Skeletal muscle tissue (tissue), 4 donors: Measurements from ENCODE around the gene ZSWIM1. TPM values are rescaled to one million over a fixed set of nuclear protein-coding genes. Genes with fewer than 3 reads are reported as not detected.
A peak's percentile ranks its signal among the peaks of the same experiment; 100 is the strongest.

Experiments used
- H3K27ac ChIP-seq: one replicate; pipeline ENCODE4 v1.7.0; 2013; ENCODE audit warnings: mild to moderate bottlenecking, low read depth, low read length, inconsistent platforms
- H3K27me3 ChIP-seq, 3 donors: one replicate each; pipeline ENCODE4 v1.7.0; 2013; ENCODE audit warnings: low read length in 3 of 3; ENCODE audit not compliant: control insufficient read depth in 3 of 3, insufficient read depth in 3 of 3
- H3K36me3 ChIP-seq, 3 donors: one replicate each; pipeline ENCODE4 v1.7.0; 2013; ENCODE audit warnings: low read length in 3 of 3; ENCODE audit not compliant: control insufficient read depth in 3 of 3, insufficient read depth in 3 of 3
- H3K4me1 ChIP-seq, 3 donors: one replicate each; pipeline ENCODE4 v1.7.0; 2013; ENCODE audit warnings: low read length in 3 of 3, mild to moderate bottlenecking in 3 of 3; ENCODE audit not compliant: control insufficient read depth in 3 of 3, insufficient read depth in 3 of 3
- H3K4me3 ChIP-seq, 3 donors: one replicate each; pipeline ENCODE4 v1.7.0; 2013; ENCODE audit warnings: low read length in 3 of 3
- H3K9ac ChIP-seq, 3 donors: one replicate each; pipeline ENCODE4 v1.7.0; 2013; ENCODE audit warnings: low read length in 3 of 3, mild to moderate bottlenecking in 3 of 3, moderate library complexity in 2 of 3, low read depth in 1 of 3
- H3K9me3 ChIP-seq, 3 donors: one replicate each; pipeline ENCODE4 v1.7.0; 2013; ENCODE audit warnings: low read length in 3 of 3; ENCODE audit not compliant: control insufficient read depth in 3 of 3
- total RNA-seq: library from RNA; depleted of rRNA; stranded (reverse); fragments of >200 nt; gene quantifications from one replicate; pipeline ENCODE4 v1.2.3, GENCODE V29; 2014
- donor health status: Osteomylitis.

ZSWIM1 gene
- total RNA-seq, 1 donor from 2014 or later, result 3.1 TPM

DNA sequence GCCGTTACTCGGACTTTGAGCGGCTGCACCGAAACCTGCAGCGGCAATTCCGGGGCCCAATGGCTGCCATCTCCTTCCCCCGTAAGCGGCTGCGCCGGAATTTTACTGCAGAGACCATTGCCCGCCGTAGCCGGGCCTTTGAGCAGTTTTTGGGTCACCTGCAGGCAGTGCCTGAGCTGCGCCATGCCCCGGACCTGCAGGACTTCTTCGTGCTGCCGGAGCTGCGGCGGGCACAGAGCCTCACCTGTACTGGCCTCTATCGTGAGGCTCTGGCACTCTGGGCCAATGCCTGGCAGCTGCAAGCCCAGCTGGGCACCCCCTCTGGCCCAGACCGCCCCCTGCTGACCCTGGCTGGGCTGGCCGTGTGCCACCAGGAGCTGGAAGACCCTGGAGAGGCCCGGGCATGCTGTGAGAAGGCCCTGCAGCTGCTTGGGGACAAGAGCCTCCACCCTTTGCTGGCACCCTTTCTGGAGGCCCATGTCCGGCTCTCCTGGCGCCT is 40.3 kb upstream of the ZSWIM1 start:
- peak overlapping the region; percentile 58 for H3K27ac ChIP-seq
- peaks cover 48 to 53% (median 49%) of the 10 kb centered on the region in 3 donors for H3K36me3 ChIP-seq

DNA sequence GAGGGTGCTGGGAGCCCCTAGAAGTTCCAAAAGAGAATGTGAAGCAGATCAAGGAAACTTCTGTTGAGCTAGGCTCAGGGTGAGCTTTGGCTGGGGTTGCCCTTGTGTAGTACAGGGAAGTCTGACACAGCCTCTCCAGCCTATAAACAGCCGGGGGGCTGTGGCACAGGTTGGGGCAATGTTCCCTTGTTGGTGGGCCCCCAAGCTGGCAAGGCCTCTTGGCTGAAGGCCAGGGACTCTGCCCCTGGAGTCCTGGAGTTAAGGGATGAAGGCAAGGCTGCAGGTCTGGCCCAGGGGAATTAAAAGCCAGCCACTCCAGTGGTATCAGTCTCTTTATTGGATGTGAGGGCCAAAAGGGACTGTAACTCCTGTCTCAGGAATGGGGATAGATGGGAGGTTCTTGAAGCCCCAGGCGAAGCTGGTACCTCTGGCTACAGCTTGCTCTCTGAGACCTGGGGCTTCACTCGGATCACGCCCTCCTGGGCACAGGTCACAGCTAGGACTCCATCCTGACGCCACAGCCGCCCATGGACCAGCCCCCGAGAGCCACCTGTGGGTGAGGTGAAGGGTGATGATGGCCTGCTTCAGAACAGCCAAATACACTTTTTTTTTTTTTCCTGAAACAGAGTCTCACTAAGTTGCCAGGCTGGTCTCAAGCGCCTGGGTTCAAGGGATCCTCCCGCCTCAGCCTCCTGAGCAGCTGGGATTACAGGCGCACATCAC is 39.5 kb upstream of the ZSWIM1 start:
- Histone ChIP-seq H3K36me3 (peaks cover 54 to 57% (median 56%) of the 10 kb centered on the region in 3 donors), H3K27ac (peak overlapping the region; percentile 58)

More for the DNA sequence above, 40.3 kb upstream of the ZSWIM1 start:
- H3K9ac ChIP-seq, result peak overlapping the region in 1 of 3 donors; percentile 8
- peaks cover 35 to 55% (median 44%) of the 10 kb centered on the region in 3 donors for H3K4me1 ChIP-seq
- H3K9me3 ChIP-seq, result no peaks in the 10 kb centered on the region
- no peak overlapping the region for H3K4me3 ChIP-seq
- H3K27me3 ChIP-seq, result no peaks in the 10 kb centered on the region

DNA sequence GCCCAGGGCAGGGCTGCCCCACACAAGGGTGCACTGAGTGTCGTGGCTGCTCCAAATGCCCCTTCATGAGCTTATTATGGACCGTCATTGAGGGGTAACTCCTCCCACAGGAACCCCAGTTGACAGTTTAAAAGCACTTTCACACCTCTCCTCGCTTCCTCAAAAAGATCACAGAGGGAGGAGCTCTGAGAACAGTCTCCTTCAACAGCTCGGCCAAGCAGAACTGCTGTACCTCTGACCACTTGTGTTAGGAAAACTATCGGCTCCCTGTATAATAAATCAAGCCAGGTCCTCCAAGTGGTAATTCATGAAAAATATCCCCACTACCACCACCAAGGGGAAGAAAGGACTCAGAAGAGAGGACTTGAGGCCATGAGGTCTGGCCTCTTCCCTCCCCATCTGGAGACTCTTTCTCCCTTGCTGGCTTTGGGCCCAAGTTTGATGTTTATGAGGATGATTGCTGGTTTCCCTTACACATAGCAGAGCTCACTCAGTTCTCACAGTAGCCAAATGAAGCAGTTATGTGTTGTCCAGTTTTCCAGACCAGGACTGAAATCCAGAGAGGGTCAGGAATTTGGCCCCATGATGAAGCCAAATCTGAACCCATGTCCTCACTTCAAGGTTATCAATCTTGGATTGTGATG is 38.7 kb upstream of the ZSWIM1 start:
- peak overlapping the region in 2 of 3 donors; percentile 57 for H3K9ac ChIP-seq

More for the DNA sequence above, 39.5 kb upstream of the ZSWIM1 start:
- Histone ChIP-seq H3K9me3 (no peaks in the 10 kb centered on the region), H3K4me1 (peaks cover 33 to 51% (median 39%) of the 10 kb centered on the region in 3 donors), H3K27me3 (no peaks in the 10 kb centered on the region), H3K9ac (peak overlapping the region in 2 of 3 donors; percentile 16 to 57), H3K4me3 (no peak overlapping the region)

GRCh38 chr20:45843506-45843905 is 37.5 kb upstream of the ZSWIM1 start:
- H3K9ac ChIP-seq, result peak overlapping the region in 1 of 3 donors; percentile 50
- H3K4me3 ChIP-seq, result no peak overlapping the region
- peaks cover 60 to 62% (median 61%) of the 10 kb centered on the region in 3 donors for H3K36me3 ChIP-seq
- peaks cover 28 to 47% (median 35%) of the 10 kb centered on the region in 3 donors for H3K4me1 ChIP-seq
- H3K9me3 ChIP-seq, result no peaks in the 10 kb centered on the region
- H3K27ac ChIP-seq, result peak overlapping the region; percentile 58
- no peaks in the 10 kb centered on the region for H3K27me3 ChIP-seq

More for the DNA sequence above, 38.7 kb upstream of the ZSWIM1 start:
- no peaks in the 10 kb centered on the region for H3K27me3 ChIP-seq
- H3K4me3 ChIP-seq, result no peak overlapping the region
- H3K36me3 ChIP-seq, result peaks cover 55 to 60% (median 58%) of the 10 kb centered on the region in 3 donors
- H3K27ac ChIP-seq, result peak overlapping the region; percentile 58
- peaks cover 28 to 46% (median 35%) of the 10 kb centered on the region in 3 donors for H3K4me1 ChIP-seq
- H3K9me3 ChIP-seq, result no peaks in the 10 kb centered on the region

DNA sequence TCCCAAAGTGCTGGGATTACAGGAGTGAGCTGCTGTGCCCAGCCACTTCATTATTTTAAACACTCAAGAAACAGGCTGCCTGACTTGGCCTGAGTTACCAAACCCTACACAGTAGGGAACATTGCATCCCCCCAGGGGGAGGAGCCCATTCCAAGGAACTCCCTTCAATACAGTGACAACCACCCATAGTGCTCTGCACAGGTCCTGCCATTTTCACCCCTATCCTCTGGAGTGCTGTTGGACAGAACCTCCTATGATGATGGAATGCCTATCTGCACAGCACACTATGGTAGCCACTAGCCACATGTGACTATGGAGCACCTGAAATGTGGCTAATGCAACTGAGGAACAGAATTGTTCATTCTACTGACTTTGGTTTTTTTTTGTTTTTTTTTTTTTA is 35.6 kb upstream of the ZSWIM1 start:
- Histone ChIP-seq H3K9ac (no peak overlapping the region), H3K27me3 (no peaks in the 10 kb centered on the region), H3K27ac (no peak overlapping the region), H3K9me3 (no peaks in the 10 kb centered on the region), H3K36me3 (peaks cover 54 to 66% (median 56%) of the 10 kb centered on the region in 3 donors), H3K4me3 (no peak overlapping the region), H3K4me1 (peaks cover 28 to 47% (median 35%) of the 10 kb centered on the region in 3 donors)

GRCh38 chr20:45848421-45848820 is 32.6 kb upstream of the ZSWIM1 start:
- H3K4me3 ChIP-seq, result no peak overlapping the region
- H3K36me3 ChIP-seq, result peaks cover 46 to 54% (median 46%) of the 10 kb centered on the region in 3 donors
- H3K9me3 ChIP-seq, result no peaks in the 10 kb centered on the region
- H3K27ac ChIP-seq, result no peak overlapping the region
- H3K9ac ChIP-seq, result no peak overlapping the region
- H3K4me1 ChIP-seq, result peaks cover 7 to 18% (median 11%) of the 10 kb centered on the region in 3 donors
- no peaks in the 10 kb centered on the region for H3K27me3 ChIP-seq

- Histone ChIP-seq H3K27me3 (no peaks in the 10 kb centered on the region), H3K4me1 (peaks cover under 1 to 12% (median 7%) of the 10 kb centered on the region in 3 donors), H3K9ac (no peak overlapping the region), H3K36me3 (peaks cover 39 to 54% (median 40%) of the 10 kb centered on the region in 3 donors), H3K4me3 (no peak overlapping the region), H3K9me3 (no peaks in the 10 kb centered on the region), H3K27ac (no peak overlapping the region)
Observed at GRCh38 chr20:45848969-45849582, 32.0 kb upstream of the ZSWIM1 start.

DNA sequence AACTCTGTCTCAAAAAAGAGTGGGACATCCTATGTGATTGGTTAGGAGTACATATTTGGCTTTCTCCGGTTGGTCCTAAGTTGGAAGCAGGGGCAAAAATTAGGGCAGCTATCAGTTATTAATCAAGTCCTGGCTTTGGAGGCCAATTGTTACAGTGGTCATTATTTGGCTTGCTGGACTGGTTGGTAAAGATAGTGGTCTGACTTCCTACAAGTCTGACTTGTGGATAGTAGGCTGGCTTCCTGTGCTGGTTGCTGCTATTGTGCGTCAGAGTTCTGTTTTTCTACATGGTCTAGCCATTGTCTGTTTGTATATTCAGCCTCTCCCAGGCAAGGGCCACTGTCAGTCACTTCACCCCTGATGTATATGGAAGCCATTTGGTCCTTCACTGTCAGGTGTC is 30.8 kb upstream of the ZSWIM1 start:
- H3K4me1 ChIP-seq, result peaks cover 8 to 18% (median 11%) of the 10 kb centered on the region in 3 donors
- no peaks in the 10 kb centered on the region for H3K27me3 ChIP-seq
- H3K9me3 ChIP-seq, result no peaks in the 10 kb centered on the region
- H3K36me3 ChIP-seq, result peaks cover 36 to 52% (median 42%) of the 10 kb centered on the region in 3 donors
- no peak overlapping the region for H3K27ac ChIP-seq
- no peak overlapping the region for H3K4me3 ChIP-seq
- H3K9ac ChIP-seq, result no peak overlapping the region

GRCh38 chr20:45850926-45851325 is 30.1 kb upstream of the ZSWIM1 start:
- H3K9ac ChIP-seq, result no peak overlapping the region
- H3K4me1 ChIP-seq, result peaks cover 13 to 17% (median 15%) of the 10 kb centered on the region in 3 donors
- no peak overlapping the region for H3K27ac ChIP-seq
- H3K36me3 ChIP-seq, result peaks cover 32 to 49% (median 36%) of the 10 kb centered on the region in 3 donors
- H3K9me3 ChIP-seq, result no peaks in the 10 kb centered on the region
- H3K27me3 ChIP-seq, result no peaks in the 10 kb centered on the region
- H3K4me3 ChIP-seq, result no peak overlapping the region
